ENCODE results near the gene ITSN2. TPM values are rescaled to one million over a fixed set of nuclear protein-coding genes. Genes with fewer than 3 reads are reported as not detected.
"Not testable (repeated sequence)": the region's sequence is repeated elsewhere in the genome, so short reads cannot be mapped to it uniquely, and the experiment has no call there.

Gene ITSN2
- total and polyA plus RNA-seq, 2 donors, result 24.7 to 61.3 TPM

- Histone ChIP-seq H3K36me3 (ENCODE audit: insufficient read depth) (no peaks in the 10 kb centered on the region), H3K27ac (ENCODE audit: low read depth) (no peak overlapping the region), H3K4me1 (ENCODE audit: insufficient read depth) (no peaks in the 10 kb centered on the region), H3K4me3 (ENCODE audit: low read depth, low read length) (no peak overlapping the region)
- WGBS, result 81% methylated on average over 1 of the region's 1 CpG
- no peak for DNase-seq (ENCODE audit: extremely low spot score)
Measured at GRCh38 chr2:24354957-24355356, 5.4 kb downstream of the ITSN2 start.

DNA sequence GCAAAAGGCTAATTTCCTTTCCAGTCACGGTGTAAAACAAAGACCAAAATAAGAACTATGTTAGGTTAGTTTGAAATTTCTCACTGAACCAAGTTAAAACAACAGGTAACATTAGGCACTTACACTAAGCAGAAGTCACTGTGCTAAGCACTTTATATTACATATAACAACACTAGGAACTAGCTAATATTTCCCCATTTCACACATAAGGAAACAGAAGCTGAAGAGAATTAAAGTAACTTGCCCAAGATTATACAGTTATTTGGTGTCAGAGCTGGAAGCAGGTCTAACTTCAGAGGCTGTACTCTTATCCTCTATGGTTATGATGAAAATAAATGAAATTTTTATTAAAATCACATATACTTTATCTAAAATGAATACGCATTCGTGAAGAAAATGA is 5.9 kb downstream of the ITSN2 start:
- no peak for DNase-seq (ENCODE audit: extremely low spot score)
- 76% methylated on average over 3 of the region's 3 CpGs for WGBS
- Histone ChIP-seq H3K36me3 (ENCODE audit: insufficient read depth) (no peaks in the 10 kb centered on the region), H3K4me3 (ENCODE audit: low read depth, low read length) (no peak overlapping the region), H3K4me1 (ENCODE audit: insufficient read depth) (no peaks in the 10 kb centered on the region), H3K27ac (ENCODE audit: low read depth) (no peak overlapping the region)

- WGBS, result 94% methylated on average over 1 of the region's 1 CpG
- no peaks in the 10 kb centered on the region for H3K36me3 ChIP-seq (ENCODE audit: insufficient read depth)
- no peak overlapping the region for H3K4me3 ChIP-seq (ENCODE audit: low read depth, low read length)
- DNase-seq (ENCODE audit: extremely low spot score), result no peak
- no peaks in the 10 kb centered on the region for H3K4me1 ChIP-seq (ENCODE audit: insufficient read depth)
- no peak overlapping the region for H3K27ac ChIP-seq (ENCODE audit: low read depth)
Measured at GRCh38 chr2:24353973-24354372, 6.4 kb downstream of the ITSN2 start.

GRCh38 chr2:24353364-24353763 is 7.0 kb downstream of the ITSN2 start:
- no peak for DNase-seq (ENCODE audit: extremely low spot score)
- H3K4me3 ChIP-seq (ENCODE audit: low read depth, low read length), result no peak overlapping the region
- no peaks in the 10 kb centered on the region for H3K4me1 ChIP-seq (ENCODE audit: insufficient read depth)
- WGBS, result 76% methylated on average over 5 of the region's 5 CpGs
- H3K27ac ChIP-seq (ENCODE audit: low read depth), result no peak overlapping the region
- H3K36me3 ChIP-seq (ENCODE audit: insufficient read depth), result no peaks in the 10 kb centered on the region

DNA sequence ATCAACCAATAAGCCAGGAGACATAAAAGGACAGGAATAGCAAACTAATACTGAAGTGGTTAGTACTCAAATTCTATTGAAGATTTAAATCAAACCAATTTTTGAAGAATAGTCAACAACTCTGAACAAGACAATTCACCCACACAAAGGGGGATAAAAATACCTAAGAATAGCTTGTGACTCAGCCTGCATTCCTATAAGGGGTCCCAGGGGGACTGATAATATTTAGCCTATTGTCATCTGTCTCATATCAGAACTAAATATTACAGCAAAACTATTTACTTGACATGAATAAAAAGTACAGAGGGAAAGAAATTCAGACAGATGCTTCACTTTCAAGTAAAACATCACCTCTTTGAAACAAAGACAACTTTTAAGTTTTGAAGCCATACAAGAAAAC is 7.7 kb downstream of the ITSN2 start:
- Histone ChIP-seq H3K27ac (ENCODE audit: low read depth) (no peak overlapping the region), H3K36me3 (ENCODE audit: insufficient read depth) (no peaks in the 10 kb centered on the region), H3K4me3 (ENCODE audit: low read depth, low read length) (no peak overlapping the region), H3K4me1 (ENCODE audit: insufficient read depth) (no peaks in the 10 kb centered on the region)
- DNase-seq (ENCODE audit: extremely low spot score), result no peak

DNA sequence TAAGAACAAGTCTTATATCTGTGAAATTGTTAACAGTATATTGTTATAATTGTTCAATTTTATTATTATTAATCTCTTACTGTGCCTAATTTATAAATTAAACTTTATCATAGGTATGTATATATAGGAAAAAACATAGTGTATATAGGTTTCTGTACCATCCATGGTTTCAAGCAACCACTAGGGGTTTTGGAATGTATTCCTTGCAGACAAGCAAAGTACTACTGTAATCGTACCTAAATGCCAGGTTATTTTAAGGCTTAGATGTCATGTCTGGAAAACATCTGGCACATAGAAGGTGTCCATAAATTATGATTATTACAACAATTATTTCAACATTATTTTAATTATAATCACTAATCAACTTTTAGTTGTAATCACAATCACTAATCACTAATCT is 8.4 kb downstream of the ITSN2 start:
- no peak for DNase-seq (ENCODE audit: extremely low spot score)
- WGBS, result 40% methylated on average over 1 of the region's 1 CpG

DNA sequence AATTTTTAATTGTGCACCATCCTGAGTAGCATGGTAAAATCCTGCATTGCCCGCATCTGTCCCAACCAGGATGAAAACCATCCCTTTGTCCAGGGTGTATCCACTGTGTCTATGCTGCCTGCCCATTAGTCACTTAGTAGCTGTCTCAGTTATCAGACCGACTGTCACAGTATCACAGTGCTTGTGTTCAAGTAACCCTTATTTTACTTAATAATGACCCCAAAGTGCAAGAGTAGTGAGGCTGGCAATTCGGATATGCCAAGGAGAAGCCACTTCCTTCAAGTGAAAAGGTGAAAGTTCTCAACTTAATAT is 8.8 kb downstream of the ITSN2 start:
- 79% methylated on average over 3 of the region's 3 CpGs for WGBS
- no peaks in the 10 kb centered on the region for H3K4me1 ChIP-seq (ENCODE audit: insufficient read depth)
- no peak overlapping the region for H3K27ac ChIP-seq (ENCODE audit: low read depth)
- H3K4me3 ChIP-seq (ENCODE audit: low read depth, low read length), result no peak overlapping the region
- no peak for DNase-seq (ENCODE audit: extremely low spot score)
- H3K36me3 ChIP-seq (ENCODE audit: insufficient read depth), result no peaks in the 10 kb centered on the region

More for the DNA sequence above, 8.4 kb downstream of the ITSN2 start:
- Histone ChIP-seq H3K4me1 (ENCODE audit: insufficient read depth) (no peaks in the 10 kb centered on the region), H3K27ac (ENCODE audit: low read depth) (no peak overlapping the region), H3K4me3 (ENCODE audit: low read depth, low read length) (no peak overlapping the region), H3K36me3 (ENCODE audit: insufficient read depth) (no peaks in the 10 kb centered on the region)

- Histone ChIP-seq H3K4me3 (ENCODE audit: low read depth, low read length) (no peak overlapping the region), H3K4me1 (ENCODE audit: insufficient read depth) (no peaks in the 10 kb centered on the region), H3K27ac (ENCODE audit: low read depth) (no peak overlapping the region), H3K36me3 (ENCODE audit: insufficient read depth) (no peaks in the 10 kb centered on the region)
- no peak for DNase-seq (ENCODE audit: extremely low spot score)
- WGBS, result 95% methylated on average over 7 of the region's 7 CpGs
Measured at GRCh38 chr2:24350826-24351626, 9.3 kb downstream of the ITSN2 start.

GRCh38 chr2:24349097-24349496 is 11.2 kb downstream of the ITSN2 start:
- no peak overlapping the region for H3K27ac ChIP-seq (ENCODE audit: low read depth)
- H3K36me3 ChIP-seq (ENCODE audit: insufficient read depth), result no peaks in the 10 kb centered on the region
- no peak for DNase-seq (ENCODE audit: extremely low spot score)
- H3K4me3 ChIP-seq (ENCODE audit: low read depth, low read length), result no peak overlapping the region
- no peaks in the 10 kb centered on the region for H3K4me1 ChIP-seq (ENCODE audit: insufficient read depth)

GRCh38 chr2:24345937-24346336 is 14.4 kb downstream of the ITSN2 start:
- Histone ChIP-seq H3K4me3 (ENCODE audit: low read depth, low read length) (no peak overlapping the region), H3K36me3 (ENCODE audit: insufficient read depth) (no peaks in the 10 kb centered on the region), H3K27ac (ENCODE audit: low read depth) (no peak overlapping the region), H3K4me1 (ENCODE audit: insufficient read depth) (no peaks in the 10 kb centered on the region)
- WGBS, result 81% methylated on average over 4 of the region's 4 CpGs
- DNase-seq (ENCODE audit: extremely low spot score), result no peak

GRCh38 chr2:24343225-24343882 is 17.0 kb downstream of the ITSN2 start:
- no peaks in the 10 kb centered on the region for H3K4me1 ChIP-seq (ENCODE audit: insufficient read depth)
- H3K4me3 ChIP-seq (ENCODE audit: low read depth, low read length), result no peak overlapping the region
- DNase-seq (ENCODE audit: extremely low spot score), result no peak
- no peak overlapping the region for H3K27ac ChIP-seq (ENCODE audit: low read depth)
- no peaks in the 10 kb centered on the region for H3K36me3 ChIP-seq (ENCODE audit: insufficient read depth)
- WGBS, result 89% methylated on average over 1 of the region's 1 CpG

GRCh38 chr2:24342110-24342910 is 18.0 kb downstream of the ITSN2 start:
- no peaks in the 10 kb centered on the region for H3K4me1 ChIP-seq (ENCODE audit: insufficient read depth)
- no peaks in the 10 kb centered on the region for H3K36me3 ChIP-seq (ENCODE audit: insufficient read depth)
- no peak for DNase-seq (ENCODE audit: extremely low spot score)
- 95% methylated on average over 9 of the region's 9 CpGs for WGBS
- H3K4me3 ChIP-seq (ENCODE audit: low read depth, low read length), result no peak overlapping the region
- H3K27ac ChIP-seq (ENCODE audit: low read depth), result no peak overlapping the region

GRCh38 chr2:24339856-24340262 is 20.5 kb downstream of the ITSN2 start:
- H3K36me3 ChIP-seq (ENCODE audit: insufficient read depth), result no peaks in the 10 kb centered on the region
- H3K4me3 ChIP-seq (ENCODE audit: low read depth, low read length), result no peak overlapping the region
- H3K27ac ChIP-seq (ENCODE audit: low read depth), result no peak overlapping the region
- 97% methylated on average over 6 of the region's 6 CpGs for WGBS
- no peaks in the 10 kb centered on the region for H3K4me1 ChIP-seq (ENCODE audit: insufficient read depth)
- no peak for DNase-seq (ENCODE audit: extremely low spot score)

- WGBS, result 91% methylated on average over 9 of the region's 9 CpGs
- H3K36me3 ChIP-seq (ENCODE audit: insufficient read depth), result not testable (repeated sequence)
Measured at GRCh38 chr2:24339098-24339497, 21.2 kb downstream of the ITSN2 start.

More at GRCh38 chr2:24339098-24339497, 21.2 kb downstream of the ITSN2 start:
- H3K4me3 ChIP-seq (ENCODE audit: low read depth, low read length); H3K4me1 ChIP-seq (ENCODE audit: insufficient read depth); DNase-seq (ENCODE audit: extremely low spot score); H3K27ac ChIP-seq (ENCODE audit: low read depth): not testable (repeated sequence)

Measured in urinary bladder (tissue), 4 donors.